ENCODE data around the gene ADM2.

DNA sequence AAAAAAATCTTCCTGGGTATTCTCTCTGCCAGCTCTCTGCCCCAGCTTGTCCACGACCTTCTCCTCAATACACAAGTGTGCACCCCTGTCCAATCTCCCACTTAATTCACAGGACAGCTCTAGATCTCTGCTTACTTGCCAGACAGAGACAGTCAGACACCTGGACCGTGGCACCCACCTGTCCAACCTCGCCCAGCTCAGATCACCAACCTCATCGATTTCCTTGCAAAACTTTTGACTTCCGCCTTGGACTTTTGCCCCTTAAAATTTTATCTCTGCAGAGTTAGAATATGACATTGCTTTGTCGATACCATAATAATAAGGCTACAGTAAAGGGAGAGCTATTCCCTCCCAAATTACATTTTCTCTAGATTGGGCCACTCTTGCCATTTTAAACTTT, 15.8 kb downstream of the ADM2 start:
- TF ChIP-seq CTCF (IDR thresholded peaks at IDR 0.05) (no peak), EP300 (IDR thresholded peaks at IDR 0.05) (no peak)
